K562 (cell line): ENCODE data around the gene MICU2.

Source experiments
- CHD2 ChIP-seq: IDR thresholded peaks from 2 replicates; pipeline ENCODE4 v1.6.1; 2011; ENCODE audit warnings: low read depth, low read length
- EP300 ChIP-seq: IDR thresholded peaks from 2 replicates; pipeline ENCODE4 v1.6.1; 2012; ENCODE audit warnings: low read length, improper control_type of control experiment
- HSF4 ChIP-seq: fragments of 250-450 bp; sonication (Bioruptor Pico); IDR thresholded peaks from 2 replicates; pipeline ENCODE4 v2.1.2; 2022; ENCODE audit warnings: mild to moderate bottlenecking, moderate library complexity, borderline replicate concordance
- MAFK ChIP-seq: IDR thresholded peaks from 2 replicates; pipeline ENCODE4 v1.6.1; 2011; ENCODE audit warnings: low read length, improper control_type of control experiment
- MAX ChIP-seq: sonication (generic); formaldehyde crosslinking; IDR thresholded peaks from 2 replicates; pipeline ENCODE4 v1.9.0; 2022; ENCODE audit warnings: mild to moderate bottlenecking, missing genetic modification reagents
- MYBL2 ChIP-seq, 2 experiments: fragments of 450-650 bp in 1 of 2; sonication (generic) in 1 of 2; formaldehyde crosslinking in 1 of 2; IDR thresholded peaks; 2 replicates each; pipeline versions ENCODE4 v1.6.1 to v1.8.1; 2017 to 2022; ENCODE audit warnings: borderline replicate concordance in 1 of 2, inconsistent platforms in 1 of 2, low read depth in 1 of 2, mild to moderate bottlenecking in 1 of 2, missing genetic modification reagents in 1 of 2, moderate library complexity in 1 of 2
- NFXL1 ChIP-seq: fragments of 450-650 bp; formaldehyde crosslinking; IDR thresholded peaks from 2 replicates; pipeline ENCODE4 v1.4.0; 2021; ENCODE audit warnings: mild to moderate bottlenecking
- ZEB2 ChIP-seq: fragments of 450-650 bp; IDR thresholded peaks from 2 replicates; pipeline ENCODE4 v1.6.1; 2016
- ZNF239 ChIP-seq: fragments of 250-450 bp; sonication (Bioruptor Pico); IDR thresholded peaks from 2 replicates; pipeline ENCODE4 v1.4.0; 2020; ENCODE audit warnings: mild to moderate bottlenecking
- ZNF780A ChIP-seq: fragments of 250-450 bp; sonication (Bioruptor Pico); IDR thresholded peaks from 2 replicates; pipeline ENCODE4 v1.5.0; 2021; ENCODE audit warnings: mild to moderate bottlenecking
- TF ChIP-seq, protein P1 (sequence below): fragments of 250-450 bp; sonication (Bioruptor Pico); IDR thresholded peaks from 2 replicates; pipeline ENCODE4 v1.4.0; 2020; ENCODE audit warnings: mild to moderate bottlenecking, moderate library complexity

DNA sequence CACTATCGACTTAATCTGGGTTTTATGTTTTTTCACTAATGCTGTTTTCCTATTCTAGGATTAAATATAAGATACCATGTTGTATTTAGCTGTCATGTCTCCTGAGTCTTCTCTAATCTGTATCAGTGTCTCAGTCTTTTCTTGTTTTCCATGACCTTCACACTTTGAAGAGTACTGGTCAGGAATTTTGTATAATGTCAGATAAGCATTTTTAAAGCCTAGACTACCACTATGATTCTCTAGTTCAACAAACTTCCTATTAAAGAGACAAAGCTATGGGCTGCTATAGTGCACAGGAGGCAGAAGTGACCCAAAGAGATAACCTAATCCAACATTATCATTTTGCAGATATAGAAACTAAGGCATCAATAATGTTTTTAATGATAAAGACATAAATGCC, 81.8 kb downstream of the MICU2 start:
- TF ChIP-seq HSF4 (CRISPR knock-in tag): no peak
- TF ChIP-seq MAX (CRISPR knock-in tag): no peak
- no peak for TF ChIP-seq MYBL2 (IDR thresholded peaks at IDR 0.05; ENCODE audit: low read depth)
- no peak for TF ChIP-seq MYBL2 (CRISPR knock-in tag; IDR thresholded peaks at IDR 0.05; ENCODE audit: borderline replicate concordance)
- no peak for TF ChIP-seq ZEB2
- no peak for TF ChIP-seq EP300
- no peak for TF ChIP-seq ZNF780A (CRISPR knock-in tag)
- TF ChIP-seq ZNF239 (CRISPR knock-in tag): no peak
- no peak for TF ChIP-seq CHD2
- TF ChIP-seq, protein P1, sequence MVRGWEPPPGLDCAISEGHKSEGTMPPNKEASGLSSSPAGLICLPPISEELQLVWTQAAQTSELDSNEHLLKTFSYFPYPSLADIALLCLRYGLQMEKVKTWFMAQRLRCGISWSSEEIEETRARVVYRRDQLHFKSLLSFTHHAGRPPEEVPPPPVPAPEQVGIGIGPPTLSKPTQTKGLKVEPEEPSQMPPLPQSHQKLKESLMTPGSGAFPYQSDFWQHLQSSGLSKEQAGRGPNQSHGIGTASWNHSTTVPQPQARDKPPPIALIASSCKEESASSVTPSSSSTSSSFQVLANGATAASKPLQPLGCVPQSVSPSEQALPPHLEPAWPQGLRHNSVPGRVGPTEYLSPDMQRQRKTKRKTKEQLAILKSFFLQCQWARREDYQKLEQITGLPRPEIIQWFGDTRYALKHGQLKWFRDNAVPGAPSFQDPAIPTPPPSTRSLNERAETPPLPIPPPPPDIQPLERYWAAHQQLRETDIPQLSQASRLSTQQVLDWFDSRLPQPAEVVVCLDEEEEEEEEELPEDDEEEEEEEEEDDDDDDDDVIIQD: no peak
- no peak for TF ChIP-seq NFXL1 (CRISPR knock-in tag)
- peak; percentile 29; the same call in 1 of the 2 replicates for TF ChIP-seq MAFK
